Naive B cell (primary cell): ENCODE results near the gene DHRS12. TPM values are rescaled to one million over a fixed set of nuclear protein-coding genes. Genes with fewer than 3 reads are reported as not detected.

Source experiments
- ATAC-seq, 2 donors: fragments of 150-1000 bp; cut with Tn5 transposase; 2 replicates each; pipeline ENCODE4 v1.10.0; 2021; ENCODE audit warnings: low read depth in 2 of 2, mild to moderate bottlenecking in 2 of 2, moderate library complexity in 2 of 2
- DNase-seq: peaks from one replicate; pipeline ENCODE4 v3.0.0; 2022
- H3K27ac Mint-ChIP-seq, 6 donors: one replicate each; pipeline ENCODE4 v1.8.0; 2020 to 2022; ENCODE audit warnings: mild to moderate bottlenecking in 6 of 6, mixed read lengths in 6 of 6, moderate library complexity in 5 of 6, inconsistent platforms in 2 of 6
- H3K27me3 Mint-ChIP-seq, 3 donors: one replicate each; pipeline ENCODE4 v1.8.0; 2021 to 2022; ENCODE audit warnings: mixed read lengths in 3 of 3, mild to moderate bottlenecking in 1 of 3
- H3K36me3 Mint-ChIP-seq, 2 donors: one replicate each; pipeline ENCODE4 v1.8.0; 2020 to 2022; ENCODE audit warnings: mixed read lengths in 2 of 2, inconsistent platforms in 1 of 2, mild to moderate bottlenecking in 1 of 2
- H3K4me1 Mint-ChIP-seq, 3 donors: one replicate each; pipeline ENCODE4 v1.8.0; 2020 to 2022; ENCODE audit warnings: mixed read lengths in 3 of 3, inconsistent platforms in 1 of 3, mild to moderate bottlenecking in 1 of 3, moderate library complexity in 1 of 3
- H3K4me3 Mint-ChIP-seq, 8 donors: one replicate each; pipeline ENCODE4 v1.8.0; 2020 to 2022; ENCODE audit warnings: mild to moderate bottlenecking in 8 of 8, mixed read lengths in 8 of 8, moderate library complexity in 8 of 8, inconsistent platforms in 2 of 8
- H3K9me3 Mint-ChIP-seq, 7 donors: one replicate each; pipeline ENCODE4 v1.8.0; 2020 to 2022; ENCODE audit warnings: mixed read lengths in 7 of 7, mild to moderate bottlenecking in 5 of 7, inconsistent platforms in 2 of 7, moderate library complexity in 1 of 7
- polyA plus RNA-seq, 6 donors: library from polyadenylated mRNA; unstranded; fragments of 300-500 nt; fragmentation: Illumina TruSeq; gene quantifications; one replicate each; pipeline ENCODE4 v1.2.3, GENCODE V29; 2021; ENCODE audit warnings: low read depth in 6 of 6

Gene DHRS12
- polyA plus RNA-seq, 6 donors from 2014 or later = 18.5 to 26.6 (median 22.3) TPM

- ATAC-seq = no peak
Observed at GRCh38 chr13:51780099-51780498, 23.9 kb downstream of the DHRS12 start.

DNA sequence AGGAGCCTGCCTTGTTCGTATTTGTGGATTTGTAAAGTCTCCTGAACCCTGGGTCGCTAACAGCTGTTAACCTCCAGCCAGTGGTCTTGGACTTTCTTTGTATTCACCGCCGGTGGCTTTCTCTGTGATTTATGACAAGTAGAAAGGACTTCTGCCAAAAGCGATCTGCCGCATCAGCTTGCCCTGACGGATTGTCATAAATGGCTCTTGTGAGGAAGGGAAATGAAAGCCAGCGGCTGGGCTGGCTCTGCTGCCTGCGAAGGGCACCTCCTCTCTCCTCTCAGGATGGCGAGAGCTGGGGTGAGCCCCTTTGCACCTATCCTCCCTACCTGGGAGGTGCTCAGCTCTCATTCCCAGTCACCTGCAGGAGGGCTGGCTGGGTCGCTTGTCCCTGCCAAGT lies 25.6 kb downstream of the DHRS12 start:
- peaks cover 4 to 17% of the 10 kb centered on the region in 2 donors for H3K36me3 Mint-ChIP-seq
- ATAC-seq = no peak
- no peak for DNase-seq
- H3K27me3 Mint-ChIP-seq = peaks cover 0 to 4% (median 0%) of the 10 kb centered on the region in 3 donors
- H3K4me1 Mint-ChIP-seq = peaks cover 11 to 25% (median 14%) of the 10 kb centered on the region in 3 donors
- no peak overlapping the region for H3K4me3 Mint-ChIP-seq
- H3K27ac Mint-ChIP-seq = peak overlapping the region in 3 of 6 donors; percentile 7 to 57 (median 35)
- H3K9me3 Mint-ChIP-seq = no peaks in the 10 kb centered on the region

More at GRCh38 chr13:51780099-51780498, 23.9 kb downstream of the DHRS12 start:
- Mint-ChIP-seq H3K9me3 (no peaks in the 10 kb centered on the region), H3K27ac (peak overlapping the region in 1 of 6 donors; percentile 74), H3K4me1 (peaks cover 11 to 25% (median 14%) of the 10 kb centered on the region in 3 donors), H3K4me3 (no peak overlapping the region), H3K36me3 (peaks cover 4 to 17% of the 10 kb centered on the region in 2 donors), H3K27me3 (peaks cover 0 to 4% (median 0%) of the 10 kb centered on the region in 3 donors)
- no peak for DNase-seq

GRCh38 chr13:51777921-51778320 lies 26.0 kb downstream of the DHRS12 start:
- Mint-ChIP-seq H3K27ac (peak overlapping the region in 2 of 6 donors; percentile 7 to 35), H3K27me3 (peaks cover 0 to 4% (median 0%) of the 10 kb centered on the region in 3 donors), H3K4me1 (peaks cover 11 to 25% (median 14%) of the 10 kb centered on the region in 3 donors), H3K9me3 (no peaks in the 10 kb centered on the region), H3K36me3 (peaks cover 4 to 17% of the 10 kb centered on the region in 2 donors), H3K4me3 (no peak overlapping the region)
- ATAC-seq (no peak), DNase-seq (no peak)

DNA sequence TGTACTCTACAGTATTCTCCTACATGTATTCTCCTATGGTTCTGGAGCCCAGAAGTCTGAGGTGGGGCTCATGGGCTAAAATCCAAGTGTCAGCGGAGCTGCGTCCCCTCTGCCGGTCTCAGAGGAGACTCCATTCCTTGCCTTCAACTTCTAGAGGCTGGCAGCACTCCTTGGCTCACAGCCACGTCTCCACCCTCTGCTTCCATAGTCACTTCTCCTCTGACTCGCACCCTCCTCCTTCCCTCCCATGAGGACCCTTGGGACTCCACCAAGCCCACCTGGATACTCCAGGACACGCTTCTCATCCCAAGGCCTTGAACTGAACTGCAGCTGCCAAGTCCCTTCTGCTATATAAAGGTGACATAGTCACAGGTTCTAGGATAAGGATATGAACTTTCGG lies 27.8 kb downstream of the DHRS12 start:
- H3K27me3 Mint-ChIP-seq = peaks cover 0 to 4% (median 0%) of the 10 kb centered on the region in 3 donors
- no peaks in the 10 kb centered on the region for H3K9me3 Mint-ChIP-seq
- no peak overlapping the region for H3K4me3 Mint-ChIP-seq
- no peak overlapping the region for H3K27ac Mint-ChIP-seq
- DNase-seq (no peak), ATAC-seq (no peak)
- peaks cover 0 to 16% (median 4%) of the 10 kb centered on the region in 3 donors for H3K4me1 Mint-ChIP-seq
- H3K36me3 Mint-ChIP-seq = peaks cover 4 to 8% of the 10 kb centered on the region in 2 donors

GRCh38 chr13:51773515-51773914 lies 30.4 kb downstream of the DHRS12 start:
- peaks cover 0 to 4% of the 10 kb centered on the region in 2 donors for H3K36me3 Mint-ChIP-seq
- H3K4me3 Mint-ChIP-seq = no peak overlapping the region

GRCh38 chr13:51772781-51773180 lies 31.2 kb downstream of the DHRS12 start:
- DNase-seq (no peak), ATAC-seq (no peak)
- Mint-ChIP-seq H3K27me3 (no peaks in the 10 kb centered on the region), H3K4me1 (peaks cover 0 to 5% (median 0%) of the 10 kb centered on the region in 3 donors), H3K9me3 (no peaks in the 10 kb centered on the region), H3K4me3 (no peak overlapping the region), H3K27ac (peak overlapping the region in 1 of 6 donors; percentile 27), H3K36me3 (peaks cover 0 to 4% of the 10 kb centered on the region in 2 donors)

More at GRCh38 chr13:51773515-51773914, 30.4 kb downstream of the DHRS12 start:
- Mint-ChIP-seq H3K27ac (peak overlapping the region in 1 of 6 donors; percentile 16), H3K4me1 (peaks cover 0 to 8% (median 0%) of the 10 kb centered on the region in 3 donors), H3K27me3 (no peaks in the 10 kb centered on the region), H3K9me3 (no peaks in the 10 kb centered on the region)
- no peak for ATAC-seq
- DNase-seq = no peak

DNA sequence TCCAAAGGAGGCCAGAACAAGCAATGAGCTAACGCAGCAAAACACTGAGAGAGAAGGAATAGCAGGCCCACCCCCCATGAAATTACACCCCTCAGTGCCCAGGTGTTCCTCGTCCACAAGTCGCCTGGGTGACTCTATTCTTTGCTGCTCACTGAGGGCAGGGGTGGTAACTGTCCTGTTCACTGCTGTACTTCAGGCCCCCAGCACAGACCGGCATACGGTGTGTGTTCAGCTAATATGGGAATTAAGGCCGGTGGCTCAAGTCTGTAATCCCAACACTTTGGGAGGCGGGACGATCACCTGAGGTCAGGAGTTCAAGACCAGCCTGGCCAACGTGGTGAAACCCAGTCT lies 31.9 kb downstream of the DHRS12 start:
- Mint-ChIP-seq H3K4me1 (peaks cover 0 to 5% (median 0%) of the 10 kb centered on the region in 3 donors), H3K4me3 (no peak overlapping the region), H3K36me3 (peaks cover 0 to 4% of the 10 kb centered on the region in 2 donors), H3K27ac (peak overlapping the region in 2 of 6 donors; percentile 49 to 61), H3K9me3 (no peaks in the 10 kb centered on the region), H3K27me3 (no peaks in the 10 kb centered on the region)
- ATAC-seq = no peak
- DNase-seq = no peak

GRCh38 chr13:51771418-51772104 lies 32.4 kb downstream of the DHRS12 start:
- Mint-ChIP-seq H3K27me3 (no peaks in the 10 kb centered on the region), H3K4me3 (no peak overlapping the region), H3K4me1 (peaks cover 0 to 5% (median 0%) of the 10 kb centered on the region in 3 donors), H3K9me3 (no peaks in the 10 kb centered on the region), H3K27ac (peak overlapping the region in 4 of 6 donors; percentile 37 to 68 (median 55)), H3K36me3 (peaks cover 3 to 4% of the 10 kb centered on the region in 2 donors)
- ATAC-seq (no peak), DNase-seq (no peak)

DNA sequence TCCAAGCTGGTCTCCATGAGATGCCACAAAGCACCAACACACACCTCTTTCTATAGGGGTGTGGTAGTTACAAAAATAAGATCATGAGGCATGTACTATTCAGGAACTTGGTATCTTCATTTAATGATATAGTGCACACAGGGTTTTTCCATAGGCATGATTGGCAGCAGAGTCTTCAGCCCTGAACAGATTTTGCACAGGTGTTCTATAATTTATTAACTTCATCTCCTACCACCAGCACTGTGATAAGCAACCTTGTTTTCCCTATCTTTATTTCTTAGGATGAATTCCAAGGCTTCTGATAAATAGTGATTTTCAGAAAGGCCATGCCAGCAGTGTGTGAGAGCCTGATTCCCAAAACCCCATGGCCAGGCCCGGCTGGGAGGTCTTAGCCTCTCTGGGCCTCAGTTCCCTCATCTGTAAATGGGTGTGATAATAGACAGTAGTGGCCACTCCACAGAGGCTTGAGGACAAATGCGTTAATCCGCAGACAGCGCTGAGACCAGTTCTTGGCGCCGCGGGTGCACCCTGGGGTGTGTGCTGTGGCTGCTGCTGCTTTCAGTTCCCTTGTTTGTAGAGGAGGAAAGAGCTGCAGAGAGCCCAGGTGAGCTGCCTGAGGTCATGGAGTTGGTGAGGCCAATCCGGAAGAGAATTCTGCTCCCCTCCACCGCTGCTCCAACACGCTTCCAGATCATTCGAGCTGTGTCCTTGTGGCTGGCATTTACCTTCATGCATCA lies 33.1 kb downstream of the DHRS12 start:
- ATAC-seq (peak in 1 of 2 donors; percentile 58), DNase-seq (no peak)
- H3K9me3 Mint-ChIP-seq = no peaks in the 10 kb centered on the region
- peak overlapping the region in 2 of 6 donors; percentile 7 to 32 for H3K27ac Mint-ChIP-seq
- peaks cover 0 to 10% (median 0%) of the 10 kb centered on the region in 3 donors for H3K4me1 Mint-ChIP-seq
- peaks cover 4 to 8% of the 10 kb centered on the region in 2 donors for H3K36me3 Mint-ChIP-seq
- no peaks in the 10 kb centered on the region for H3K27me3 Mint-ChIP-seq
- no peak overlapping the region for H3K4me3 Mint-ChIP-seq

GRCh38 chr13:51770160-51770559 lies 33.8 kb downstream of the DHRS12 start:
- Mint-ChIP-seq H3K27me3 (no peaks in the 10 kb centered on the region), H3K4me1 (peaks cover 0 to 15% (median 0%) of the 10 kb centered on the region in 3 donors), H3K4me3 (no peak overlapping the region), H3K27ac (peak overlapping the region in 2 of 6 donors; percentile 7 to 92), H3K36me3 (peaks cover 4 to 8% of the 10 kb centered on the region in 2 donors), H3K9me3 (no peaks in the 10 kb centered on the region)
- no peak for ATAC-seq
- no peak for DNase-seq

GRCh38 chr13:51769455-51770127 lies 34.4 kb downstream of the DHRS12 start:
- Mint-ChIP-seq H3K27ac (peak overlapping the region in 2 of 6 donors; percentile 80 to 92), H3K4me3 (peak overlapping the region in 1 of 8 donors; percentile 31), H3K4me1 (peaks cover 3 to 19% (median 4%) of the 10 kb centered on the region in 3 donors), H3K36me3 (peaks cover 4 to 8% of the 10 kb centered on the region in 2 donors), H3K9me3 (no peaks in the 10 kb centered on the region), H3K27me3 (no peaks in the 10 kb centered on the region)
- no peak for ATAC-seq
- no peak for DNase-seq

- DNase-seq = no peak
- no peaks in the 10 kb centered on the region for H3K9me3 Mint-ChIP-seq
- H3K36me3 Mint-ChIP-seq = peaks cover 4 to 8% of the 10 kb centered on the region in 2 donors
- no peak for ATAC-seq
- H3K4me3 Mint-ChIP-seq = peak overlapping the region in 1 of 8 donors; percentile 22
- H3K27me3 Mint-ChIP-seq = no peaks in the 10 kb centered on the region
- H3K27ac Mint-ChIP-seq = no peak overlapping the region
- peaks cover 9 to 25% (median 10%) of the 10 kb centered on the region in 3 donors for H3K4me1 Mint-ChIP-seq
Observed at GRCh38 chr13:51768976-51769375, 35.0 kb downstream of the DHRS12 start.

DNA sequence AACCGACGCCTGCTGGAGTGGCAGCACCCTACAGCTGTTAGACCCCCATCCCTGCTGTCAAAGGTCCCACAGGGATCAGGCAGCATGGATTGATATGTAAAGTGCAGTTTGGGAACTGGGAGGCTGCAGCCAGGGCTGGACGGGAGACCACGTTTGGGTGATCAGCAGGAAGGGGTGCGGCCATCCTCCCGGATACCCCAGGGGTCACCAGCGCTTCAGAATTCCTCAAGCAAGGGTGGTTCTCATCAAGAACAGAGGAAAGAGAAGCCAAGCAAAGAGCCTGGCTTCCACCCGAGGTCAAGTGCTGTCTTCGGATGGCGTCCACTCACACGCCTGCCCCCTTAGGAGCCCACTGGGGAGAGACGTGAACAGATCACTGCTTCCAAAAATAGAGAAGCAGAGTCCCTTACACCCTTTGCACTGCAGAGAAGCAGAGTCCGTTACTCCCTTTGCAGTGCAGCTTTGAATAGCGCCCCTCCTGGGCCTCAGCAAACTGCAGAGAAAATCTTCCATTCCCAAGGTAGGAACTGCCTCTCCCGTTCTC lies 35.5 kb downstream of the DHRS12 start:
- Mint-ChIP-seq H3K4me3 (peak overlapping the region in 1 of 8 donors; percentile 22), H3K27ac (peak overlapping the region in 1 of 6 donors; percentile 33), H3K4me1 (peaks cover 11 to 30% (median 11%) of the 10 kb centered on the region in 3 donors), H3K36me3 (peaks cover 4 to 8% of the 10 kb centered on the region in 2 donors), H3K27me3 (no peaks in the 10 kb centered on the region), H3K9me3 (no peaks in the 10 kb centered on the region)
- ATAC-seq (no peak), DNase-seq (no peak)
